HepG2 (cell line): ENCODE results near the gene MRPL50. TPM values are rescaled to one million over a fixed set of nuclear protein-coding genes. Genes with fewer than 3 reads are reported as not detected.
A peak's percentile ranks its signal among the peaks of the same experiment; 100 is the strongest.

Experiments used
- CEBPB ChIP-seq: IDR thresholded peaks from 2 replicates; pipeline ENCODE4 v1.6.1; 2011; ENCODE audit warnings: low read depth, low read length, improper control_type of control experiment, borderline replicate concordance
- EHMT2 ChIP-seq: fragments of 200-600 bp; sonication (generic); IDR thresholded peaks from 2 replicates; pipeline ENCODE4 v1.7.0; 2017; ENCODE audit warnings: antibody characterized with exemption, low read depth, low read length, borderline replicate concordance
- ELF1 ChIP-seq: sonication (generic); formaldehyde crosslinking; IDR thresholded peaks from 2 replicates; pipeline ENCODE4 v1.4.0; 2020; ENCODE audit warnings: missing genetic modification reagents
- EP300 ChIP-seq, 3 experiments: sonication (generic) in 1 of 3; formaldehyde crosslinking in 1 of 3; IDR thresholded peaks; 2 replicates each; pipeline versions ENCODE4 v1.5.1 to v1.6.1; 2011 to 2020; ENCODE audit warnings: low read depth in 2 of 3, low read length in 2 of 3, borderline replicate concordance in 1 of 3, improper control_type of control experiment in 1 of 3, mild to moderate bottlenecking in 1 of 3, missing genetic modification reagents in 1 of 3, moderate library complexity in 1 of 3
- IRF2 ChIP-seq: IDR thresholded peaks from 2 replicates; pipeline ENCODE4 v1.6.1; 2018; ENCODE audit warnings: missing genetic modification reagents, missing compliant biosample characterization
- KDM4B ChIP-seq: sonication (generic); formaldehyde crosslinking; IDR thresholded peaks from 2 replicates; pipeline ENCODE4 v1.4.0; 2020; ENCODE audit warnings: missing genetic modification reagents
- PRMT3 ChIP-seq: sonication (generic); formaldehyde crosslinking; IDR thresholded peaks from 2 replicates; pipeline ENCODE4 v1.8.1; 2022; ENCODE audit warnings: low read depth, mild to moderate bottlenecking, moderate library complexity, missing genetic modification reagents, borderline replicate concordance
- TEAD2 ChIP-seq: sonication (generic); formaldehyde crosslinking; IDR thresholded peaks from 2 replicates; pipeline ENCODE4 v1.9.0; 2021; ENCODE audit warnings: missing genetic modification reagents
- YY1 ChIP-seq: IDR thresholded peaks from 2 replicates; pipeline ENCODE4 v1.6.1; 2011; ENCODE audit warnings: low read length, low read depth, moderate library complexity, mild to moderate bottlenecking; ENCODE audit not compliant: insufficient read depth, insufficient replicate concordance
- ZFP41 ChIP-seq: sonication (generic); formaldehyde crosslinking; IDR thresholded peaks from 2 replicates; pipeline ENCODE4 v1.4.0; 2020; ENCODE audit warnings: mild to moderate bottlenecking, missing genetic modification reagents, borderline replicate concordance
- ZKSCAN5 ChIP-seq: sonication (generic); formaldehyde crosslinking; IDR thresholded peaks from 2 replicates; pipeline ENCODE4 v1.5.1; 2020; ENCODE audit warnings: mild to moderate bottlenecking, missing genetic modification reagents
- ZMYM2 ChIP-seq: sonication (generic); formaldehyde crosslinking; IDR thresholded peaks from 2 replicates; pipeline ENCODE4 v1.8.0; 2022; ENCODE audit warnings: mild to moderate bottlenecking, missing genetic modification reagents
- ZNF160 ChIP-seq: sonication (generic); formaldehyde crosslinking; IDR thresholded peaks from 2 replicates; pipeline ENCODE4 v1.8.0; 2022; ENCODE audit warnings: mild to moderate bottlenecking, inconsistent platforms, missing genetic modification reagents
- ZNF333 ChIP-seq: sonication (generic); formaldehyde crosslinking; IDR thresholded peaks from 2 replicates; pipeline ENCODE4 v1.4.0; 2020; ENCODE audit warnings: mild to moderate bottlenecking, missing genetic modification reagents, borderline replicate concordance
- ZNF720 ChIP-seq: sonication (generic); formaldehyde crosslinking; IDR thresholded peaks from 2 replicates; pipeline ENCODE4 v1.4.0; 2020; ENCODE audit warnings: missing genetic modification reagents
- ZNF782 ChIP-seq: sonication (generic); formaldehyde crosslinking; IDR thresholded peaks from 2 replicates; pipeline ENCODE4 v1.4.0; 2020; ENCODE audit warnings: missing genetic modification reagents, mild to moderate bottlenecking, borderline replicate concordance
- ZNF788 ChIP-seq: sonication (generic); formaldehyde crosslinking; IDR thresholded peaks from 2 replicates; pipeline ENCODE4 v1.5.0; 2020; ENCODE audit warnings: mild to moderate bottlenecking, missing genetic modification reagents, borderline replicate concordance
- ZNF83 ChIP-seq: sonication (generic); formaldehyde crosslinking; IDR thresholded peaks from 2 replicates; pipeline ENCODE4 v1.4.0; 2020; ENCODE audit warnings: missing genetic modification reagents, mild to moderate bottlenecking, borderline replicate concordance
- polyA plus RNA-seq, 8 experiments: library from polyadenylated mRNA; depleted of rRNA in 3 of 8; stranded (reverse) in 7 of 8; unstranded in 1 of 8; fragments of >200 nt; fragmentation: Illumina TruSeq in 4 of 8; extraction: Trizol in 4 of 8; gene quantifications; 2 replicates each; pipeline versions ENCODE4 v1.2.1 to v1.2.3, GENCODE V29; 2011 to 2016; ENCODE audit warnings: low read depth in 4 of 8, missing spikeins in 1 of 8, mixed read lengths in 1 of 8; ENCODE audit not compliant: insufficient read depth in 1 of 8
- total RNA-seq, 5 experiments: library from RNA; depleted of rRNA; stranded (reverse); fragments of >200 nt; fragmentation: Illumina TruSeq; extraction: Trizol; gene quantifications; 2 replicates each; pipeline ENCODE4 v1.2.3, GENCODE V29; 2016; ENCODE audit warnings: low read depth in 1 of 5
- TF ChIP-seq, protein P1 (sequence below): fragments of 450-650 bp; IDR thresholded peaks from 2 replicates; pipeline ENCODE4 v1.6.1; 2016
- TF ChIP-seq, protein P2 (sequence below): sonication (generic); formaldehyde crosslinking; IDR thresholded peaks from 2 replicates; pipeline ENCODE4 v1.4.0; 2020; ENCODE audit warnings: missing genetic modification reagents
- TF ChIP-seq, protein P3 (sequence below): sonication (generic); formaldehyde crosslinking; IDR thresholded peaks from 2 replicates; pipeline ENCODE4 v1.4.0; 2020; ENCODE audit warnings: missing genetic modification reagents
- TF ChIP-seq, protein P4 (sequence below): sonication (generic); formaldehyde crosslinking; IDR thresholded peaks from 2 replicates; pipeline ENCODE4 v1.4.0; 2020; ENCODE audit warnings: missing genetic modification reagents

The MRPL50 gene
- total and polyA plus RNA-seq, 2 of the 13 experiments (the other 11 are each of a cell fraction or from before 2014, with no cell fraction given): 37.1 to 70.0 TPM

DNA sequence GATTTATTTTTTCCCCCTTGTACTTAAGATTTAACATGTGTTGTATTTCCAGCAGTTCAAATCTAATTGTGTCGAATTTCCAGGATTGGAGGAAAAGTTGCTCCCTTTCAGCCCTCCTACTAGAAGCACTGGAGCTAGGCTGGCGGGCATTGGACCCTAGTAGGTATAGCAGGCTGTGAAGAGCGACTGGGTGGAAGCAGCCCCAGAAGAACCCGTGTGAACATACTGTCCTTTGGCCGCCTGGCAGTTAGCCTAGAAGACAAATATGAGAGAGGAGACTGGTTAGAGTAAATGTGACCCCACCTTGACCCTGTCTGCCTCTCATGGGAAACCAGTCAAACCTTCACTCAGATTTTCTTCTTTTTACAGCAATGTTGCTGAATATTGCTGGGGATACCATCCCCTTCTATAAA lies 23.2 kb upstream of the MRPL50 start (continued):
- TF ChIP-seq, protein P1, sequence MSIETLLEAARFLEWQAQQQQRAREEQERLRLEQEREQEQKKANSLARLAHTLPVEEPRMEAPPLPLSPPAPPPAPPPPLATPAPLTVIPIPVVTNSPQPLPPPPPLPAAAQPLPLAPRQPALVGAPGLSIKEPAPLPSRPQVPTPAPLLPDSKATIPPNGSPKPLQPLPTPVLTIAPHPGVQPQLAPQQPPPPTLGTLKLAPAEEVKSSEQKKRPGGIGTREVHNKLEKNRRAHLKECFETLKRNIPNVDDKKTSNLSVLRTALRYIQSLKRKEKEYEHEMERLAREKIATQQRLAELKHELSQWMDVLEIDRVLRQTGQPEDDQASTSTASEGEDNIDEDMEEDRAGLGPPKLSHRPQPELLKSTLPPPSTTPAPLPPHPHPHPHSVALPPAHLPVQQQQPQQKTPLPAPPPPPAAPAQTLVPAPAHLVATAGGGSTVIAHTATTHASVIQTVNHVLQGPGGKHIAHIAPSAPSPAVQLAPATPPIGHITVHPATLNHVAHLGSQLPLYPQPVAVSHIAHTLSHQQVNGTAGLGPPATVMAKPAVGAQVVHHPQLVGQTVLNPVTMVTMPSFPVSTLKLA: no peak
- no peak for TF ChIP-seq ZNF333
- TF ChIP-seq, protein P2, sequence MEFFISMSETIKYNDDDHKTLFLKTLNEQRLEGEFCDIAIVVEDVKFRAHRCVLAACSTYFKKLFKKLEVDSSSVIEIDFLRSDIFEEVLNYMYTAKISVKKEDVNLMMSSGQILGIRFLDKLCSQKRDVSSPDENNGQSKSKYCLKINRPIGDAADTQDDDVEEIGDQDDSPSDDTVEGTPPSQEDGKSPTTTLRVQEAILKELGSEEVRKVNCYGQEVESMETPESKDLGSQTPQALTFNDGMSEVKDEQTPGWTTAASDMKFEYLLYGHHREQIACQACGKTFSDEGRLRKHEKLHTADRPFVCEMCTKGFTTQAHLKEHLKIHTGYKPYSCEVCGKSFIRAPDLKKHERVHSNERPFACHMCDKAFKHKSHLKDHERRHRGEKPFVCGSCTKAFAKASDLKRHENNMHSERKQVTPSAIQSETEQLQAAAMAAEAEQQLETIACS (CRISPR knock-in tag): no peak
- no peak for TF ChIP-seq ZNF83 (CRISPR knock-in tag)
- TF ChIP-seq ZFP41 (CRISPR knock-in tag): no peak
- TF ChIP-seq ZKSCAN5: no peak
- no peak for TF ChIP-seq TEAD2 (CRISPR knock-in tag)
- no peak for TF ChIP-seq ZNF782 (CRISPR knock-in tag)
- TF ChIP-seq CEBPB: no peak
- TF ChIP-seq ZNF160 (CRISPR knock-in tag): peak; percentile 48; the same call in 1 of the 2 replicates
- TF ChIP-seq, protein P3, sequence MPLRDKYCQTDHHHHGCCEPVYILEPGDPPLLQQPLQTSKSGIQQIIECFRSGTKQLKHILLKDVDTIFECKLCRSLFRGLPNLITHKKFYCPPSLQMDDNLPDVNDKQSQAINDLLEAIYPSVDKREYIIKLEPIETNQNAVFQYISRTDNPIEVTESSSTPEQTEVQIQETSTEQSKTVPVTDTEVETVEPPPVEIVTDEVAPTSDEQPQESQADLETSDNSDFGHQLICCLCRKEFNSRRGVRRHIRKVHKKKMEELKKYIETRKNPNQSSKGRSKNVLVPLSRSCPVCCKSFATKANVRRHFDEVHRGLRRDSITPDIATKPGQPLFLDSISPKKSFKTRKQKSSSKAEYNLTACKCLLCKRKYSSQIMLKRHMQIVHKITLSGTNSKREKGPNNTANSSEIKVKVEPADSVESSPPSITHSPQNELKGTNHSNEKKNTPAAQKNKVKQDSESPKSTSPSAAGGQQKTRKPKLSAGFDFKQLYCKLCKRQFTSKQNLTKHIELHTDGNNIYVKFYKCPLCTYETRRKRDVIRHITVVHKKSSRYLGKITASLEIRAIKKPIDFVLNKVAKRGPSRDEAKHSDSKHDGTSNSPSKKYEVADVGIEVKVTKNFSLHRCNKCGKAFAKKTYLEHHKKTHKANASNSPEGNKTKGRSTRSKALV (CRISPR knock-in tag): 0 out of 2 replicates have a peak, but pooled peaks have one; percentile 23
- TF ChIP-seq ZMYM2 (CRISPR knock-in tag): no peak
- TF ChIP-seq, protein P4, sequence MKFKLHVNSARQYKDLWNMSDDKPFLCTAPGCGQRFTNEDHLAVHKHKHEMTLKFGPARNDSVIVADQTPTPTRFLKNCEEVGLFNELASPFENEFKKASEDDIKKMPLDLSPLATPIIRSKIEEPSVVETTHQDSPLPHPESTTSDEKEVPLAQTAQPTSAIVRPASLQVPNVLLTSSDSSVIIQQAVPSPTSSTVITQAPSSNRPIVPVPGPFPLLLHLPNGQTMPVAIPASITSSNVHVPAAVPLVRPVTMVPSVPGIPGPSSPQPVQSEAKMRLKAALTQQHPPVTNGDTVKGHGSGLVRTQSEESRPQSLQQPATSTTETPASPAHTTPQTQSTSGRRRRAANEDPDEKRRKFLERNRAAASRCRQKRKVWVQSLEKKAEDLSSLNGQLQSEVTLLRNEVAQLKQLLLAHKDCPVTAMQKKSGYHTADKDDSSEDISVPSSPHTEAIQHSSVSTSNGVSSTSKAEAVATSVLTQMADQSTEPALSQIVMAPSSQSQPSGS (CRISPR knock-in tag): 0 out of 2 replicates have a peak, but pooled peaks have one; percentile 40
- no peak for TF ChIP-seq ELF1 (CRISPR knock-in tag)
- TF ChIP-seq ZNF788 (CRISPR knock-in tag): no peak; the same call in 1 of the 2 replicates
- TF ChIP-seq ZNF720 (CRISPR knock-in tag): no peak
- TF ChIP-seq PRMT3 (CRISPR knock-in tag): no peak
- TF ChIP-seq KDM4B: peak; percentile 39; the same call in 1 of the 2 replicates
- TF ChIP-seq YY1: peak; percentile 30
- peak; percentile 82 for TF ChIP-seq IRF2 (CRISPR knock-in tag)
- peak in 1 of 2 experiments; percentile 92; a peak in 2 of 4 replicates for TF ChIP-seq EP300 (IDR thresholded peaks at IDR 0.05; ENCODE audit: low read depth in 2 of 2, low read length in 2 of 2)
- peak; percentile 59; the same call in 1 of the 2 replicates for TF ChIP-seq EP300 (CRISPR knock-in tag; IDR thresholded peaks at IDR 0.05; ENCODE audit: borderline replicate concordance)
- TF ChIP-seq EHMT2: peak; percentile 35; the same call in 1 of the 2 replicates
